WTC11 (cell line): ENCODE results near the gene ADAMTS9. TPM values are rescaled to one million over a fixed set of nuclear protein-coding genes. Genes with fewer than 3 reads are reported as not detected.
A peak's percentile ranks its signal among the peaks of the same experiment; 100 is the strongest.

Experiments used
- ATAC-seq: fragments of 200-7000 bp; cut with Tn5 transposase; 2 replicates; pipeline ENCODE4 v1.10.0; 2021; ENCODE audit warnings: mild to moderate bottlenecking, moderate library complexity
- CTCF ChIA-PET: fragments of 300-600 bp; sonication (Branson Sonifier 250); formaldehyde crosslinking; loops from one replicate; lab custom pipeline; 2021; ENCODE audit warnings: antibody characterized with exemption; lab: Charles Lee
- POLR2A ChIA-PET: fragments of 350-600 bp; sonication (Branson Sonifier 250); formaldehyde crosslinking; loops from one replicate; lab custom pipeline; 2021; ENCODE audit warnings: antibody characterized with exemption; lab: Charles Lee
- DNase-seq: peaks from one replicate; pipeline ENCODE4 v3.0.0; 2021; ENCODE audit warnings: low spot score
- H3K27ac Mint-ChIP-seq: 2 replicates; pipeline ENCODE4 v1.8.0; 2021; ENCODE audit warnings: mixed read lengths
- H3K27me3 Mint-ChIP-seq: 2 replicates; pipeline ENCODE4 v1.8.0; 2021; ENCODE audit warnings: low read depth, mild to moderate bottlenecking, moderate library complexity, mixed read lengths
- H3K36me3 Mint-ChIP-seq: 2 replicates; pipeline ENCODE4 v1.8.0; 2021; ENCODE audit warnings: mixed read lengths
- H3K4me1 Mint-ChIP-seq: 2 replicates; pipeline ENCODE4 v1.8.0; 2022; ENCODE audit warnings: mixed read lengths
- H3K4me3 Mint-ChIP-seq: 2 replicates; pipeline ENCODE4 v1.8.0; 2021; ENCODE audit warnings: mild to moderate bottlenecking, moderate library complexity, mixed read lengths
- H3K9me3 Mint-ChIP-seq: 2 replicates; pipeline ENCODE4 v1.8.0; 2021; ENCODE audit warnings: mixed read lengths
- ATF1 ChIP-seq: sonication (generic); formaldehyde crosslinking; IDR thresholded peaks from 2 replicates; pipeline ENCODE4 v1.8.1; 2023; ENCODE audit warnings: mild to moderate bottlenecking, moderate library complexity, missing genetic modification reagents
- ATF2 ChIP-seq: sonication (generic); formaldehyde crosslinking; IDR thresholded peaks from 2 replicates; pipeline ENCODE4 v1.8.1; 2022; ENCODE audit warnings: low read depth, missing genetic modification reagents, borderline replicate concordance
- ELF4 ChIP-seq: sonication (generic); formaldehyde crosslinking; IDR thresholded peaks from 2 replicates; pipeline ENCODE4 v1.8.1; 2022; ENCODE audit warnings: low read depth, mild to moderate bottlenecking, moderate library complexity, missing genetic modification reagents
- FOXP1 ChIP-seq: sonication (generic); formaldehyde crosslinking; IDR thresholded peaks from 2 replicates; pipeline ENCODE4 v1.8.0; 2022; ENCODE audit warnings: missing genetic modification reagents, mild to moderate bottlenecking, moderate library complexity, borderline replicate concordance
- GRHL2 ChIP-seq: fragments of 250-450 bp; sonication (Bioruptor Pico); IDR thresholded peaks from 2 replicates; pipeline ENCODE4 v1.8.0; 2022; ENCODE audit warnings: mild to moderate bottlenecking, moderate library complexity; ENCODE audit not compliant: insufficient replicate concordance, severe bottlenecking
- IRF2 ChIP-seq: sonication (generic); formaldehyde crosslinking; IDR thresholded peaks from 2 replicates; pipeline ENCODE4 v1.8.0; 2022; ENCODE audit warnings: low read depth, missing genetic modification reagents, borderline replicate concordance
- KAT7 ChIP-seq: sonication (generic); formaldehyde crosslinking; IDR thresholded peaks from 2 replicates; pipeline ENCODE4 v1.8.1; 2023; ENCODE audit warnings: missing genetic modification reagents, mild to moderate bottlenecking, borderline replicate concordance
- NFATC4 ChIP-seq: fragments of 250-450 bp; sonication (Bioruptor Pico); IDR thresholded peaks from 2 replicates; pipeline ENCODE4 v1.9.0; 2021; ENCODE audit warnings: mild to moderate bottlenecking
- NR1H2 ChIP-seq: sonication (generic); formaldehyde crosslinking; IDR thresholded peaks from 2 replicates; pipeline ENCODE4 v1.9.0; 2021; ENCODE audit warnings: mild to moderate bottlenecking, moderate library complexity, missing genetic modification reagents
- OVOL2 ChIP-seq: fragments of 250-450 bp; sonication (Bioruptor Pico); IDR thresholded peaks from 2 replicates; pipeline ENCODE4 v1.9.0; 2021; ENCODE audit warnings: mild to moderate bottlenecking, borderline replicate concordance
- RELA ChIP-seq: sonication (generic); formaldehyde crosslinking; IDR thresholded peaks from 2 replicates; pipeline ENCODE4 v1.8.1; 2022; ENCODE audit warnings: missing genetic modification reagents, mild to moderate bottlenecking, borderline replicate concordance
- SMAD4 ChIP-seq: sonication (generic); formaldehyde crosslinking; IDR thresholded peaks from 2 replicates; pipeline ENCODE4 v1.8.0; 2022; ENCODE audit warnings: mild to moderate bottlenecking, missing genetic modification reagents
- SP1 ChIP-seq: sonication (generic); formaldehyde crosslinking; conservative IDR thresholded peaks from 2 replicates; pipeline ENCODE4 v1.8.1; 2022; ENCODE audit warnings: missing genetic modification reagents
- TEAD1 ChIP-seq: sonication (generic); formaldehyde crosslinking; IDR thresholded peaks from 2 replicates; pipeline ENCODE4 v1.8.0; 2022; ENCODE audit warnings: mild to moderate bottlenecking, missing genetic modification reagents
- ZNF263 ChIP-seq: sonication (generic); formaldehyde crosslinking; IDR thresholded peaks from 2 replicates; pipeline ENCODE4 v1.8.1; 2022; ENCODE audit warnings: low read depth, mild to moderate bottlenecking, moderate library complexity, missing genetic modification reagents
- ZNF416 ChIP-seq: fragments of 250-450 bp; sonication (Bioruptor Pico); IDR thresholded peaks from 2 replicates; pipeline ENCODE4 v1.9.0; 2021; ENCODE audit warnings: mild to moderate bottlenecking, inconsistent platforms
- total RNA-seq: library from RNA; stranded (reverse); gene quantifications from 3 replicates; pipeline ENCODE4 v1.2.3, GENCODE V29; 2021
- TF ChIP-seq, protein P1 (sequence below): sonication (generic); formaldehyde crosslinking; IDR thresholded peaks from 2 replicates; pipeline ENCODE4 v1.8.1; 2023; ENCODE audit warnings: mild to moderate bottlenecking, missing genetic modification reagents, moderate library complexity
- TF ChIP-seq, protein P2 (sequence below): fragments of 200-600 bp; IDR thresholded peaks from 2 replicates; pipeline ENCODE4 v1.8.0; 2022; ENCODE audit warnings: antibody characterized with exemption
- TF ChIP-seq, protein P3 (sequence below): sonication (generic); formaldehyde crosslinking; IDR thresholded peaks from 2 replicates; pipeline ENCODE4 v1.8.0; 2023; ENCODE audit warnings: missing genetic modification reagents
- TF ChIP-seq, protein P4 (sequence below): sonication (generic); formaldehyde crosslinking; IDR thresholded peaks from 2 replicates; pipeline ENCODE4 v1.8.0; 2022; ENCODE audit warnings: mild to moderate bottlenecking, missing genetic modification reagents

ADAMTS9 gene
- total RNA-seq, 1 experiment from 2014 or later = 3.1 TPM

DNA sequence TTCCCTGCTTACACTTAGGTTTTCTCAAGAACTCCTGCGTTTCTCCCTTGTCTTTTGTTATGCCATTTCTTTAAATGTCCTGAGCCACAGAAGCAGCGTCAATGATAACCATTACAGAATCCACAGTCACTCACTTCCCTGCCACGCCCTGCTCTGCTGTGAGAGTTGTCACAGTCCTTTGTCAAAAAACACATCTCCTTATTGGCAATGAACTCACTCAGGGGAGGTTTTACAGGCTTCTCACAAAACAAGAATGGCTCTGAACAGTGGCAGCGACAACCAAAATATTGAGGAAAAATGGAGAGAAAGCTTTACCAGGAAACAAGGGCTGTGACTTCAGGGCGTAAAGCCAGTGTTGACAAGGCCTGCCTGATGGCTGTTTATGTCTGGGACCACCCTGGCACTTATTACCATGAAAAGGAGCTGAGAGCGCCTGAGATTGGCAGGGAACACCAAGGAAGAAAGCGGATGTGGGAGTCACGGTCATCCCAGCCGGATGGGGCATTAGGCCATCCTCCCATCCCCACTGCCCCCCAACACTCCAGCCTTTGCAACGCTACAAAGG lies 111.5 kb downstream of the ADAMTS9 start:
- POLR2A ChIA-PET = no interaction called here
- no peak for TF ChIP-seq ELF4
- no peak for TF ChIP-seq GRHL2 (CRISPR knock-in tag)
- TF ChIP-seq ATF1 (CRISPR knock-in tag) = no peak
- no peak for TF ChIP-seq TEAD1 (CRISPR knock-in tag)
- no peak for TF ChIP-seq ZNF416 (CRISPR knock-in tag)
- TF ChIP-seq, protein P1, sequence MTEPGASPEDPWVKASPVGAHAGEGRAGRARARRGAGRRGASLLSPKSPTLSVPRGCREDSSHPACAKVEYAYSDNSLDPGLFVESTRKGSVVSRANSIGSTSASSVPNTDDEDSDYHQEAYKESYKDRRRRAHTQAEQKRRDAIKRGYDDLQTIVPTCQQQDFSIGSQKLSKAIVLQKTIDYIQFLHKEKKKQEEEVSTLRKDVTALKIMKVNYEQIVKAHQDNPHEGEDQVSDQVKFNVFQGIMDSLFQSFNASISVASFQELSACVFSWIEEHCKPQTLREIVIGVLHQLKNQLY (CRISPR knock-in tag) = no peak
- no peak for TF ChIP-seq SMAD4 (CRISPR knock-in tag)
- TF ChIP-seq SP1 (CRISPR knock-in tag) = no peak
- Mint-ChIP-seq H3K27ac (no peak overlapping the region), H3K4me1 (peaks cover 31% of the 10 kb centered on the region), H3K4me3 (no peak overlapping the region), H3K9me3 (no peaks in the 10 kb centered on the region), H3K27me3 (no peaks in the 10 kb centered on the region; the same call in 1 of the 2 replicates), H3K36me3 (no peaks in the 10 kb centered on the region)
- DNase-seq (no peak), ATAC-seq (no peak)
- CTCF ChIA-PET = interaction anchor here (0.6 to 3.2 kb wide), 14 partner anchors 9 to 143 kb away, joined by 3 to 29 read pairs (median 4); no protein-coding TSS in a partner anchor

DNA sequence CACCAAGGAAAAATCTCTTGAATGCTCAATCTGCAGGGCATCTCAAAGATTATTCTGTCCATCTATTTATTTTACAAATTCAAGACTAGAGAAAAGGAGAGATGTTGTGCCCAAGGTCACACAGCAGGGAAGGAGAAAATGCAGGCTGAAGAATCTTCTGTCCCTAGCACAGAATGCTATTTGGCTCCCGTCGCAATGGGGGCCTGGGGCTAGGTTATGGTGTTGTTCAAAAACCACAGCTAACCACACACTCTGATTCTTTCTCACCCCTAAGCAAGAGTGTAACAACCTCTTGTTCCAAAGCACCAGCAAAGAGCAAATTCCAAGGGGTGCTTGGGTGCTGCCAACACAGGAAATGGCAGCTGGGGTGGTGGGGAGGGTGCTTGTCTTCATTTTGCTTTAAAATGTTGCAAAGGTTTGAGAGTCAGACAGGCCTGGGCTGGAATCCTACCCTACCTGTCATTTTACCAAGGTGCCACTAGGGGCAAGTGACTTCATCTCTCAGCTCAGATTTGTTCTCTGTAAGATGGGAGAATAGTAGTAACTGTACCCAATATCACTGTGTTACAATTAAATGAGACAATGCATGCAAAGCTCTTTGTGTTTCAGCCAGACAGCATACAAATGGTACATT lies 112.5 kb downstream of the ADAMTS9 start:
- DNase-seq = peak; percentile 24
- CTCF ChIA-PET = interaction anchor here (0.5 to 3.2 kb wide), 21 partner anchors 8 to 451 kb away, joined by 3 to 29 read pairs (median 4); no protein-coding TSS in a partner anchor
- no peaks in the 10 kb centered on the region; the same call in 1 of the 2 replicates for H3K27me3 Mint-ChIP-seq
- peak; percentile 94 for ATAC-seq
- H3K4me1 Mint-ChIP-seq = peaks cover 31% of the 10 kb centered on the region
- no peaks in the 10 kb centered on the region for H3K9me3 Mint-ChIP-seq
- no peak overlapping the region for H3K27ac Mint-ChIP-seq
- no peaks in the 10 kb centered on the region for H3K36me3 Mint-ChIP-seq
- no peak overlapping the region for H3K4me3 Mint-ChIP-seq
- TF ChIP-seq FOXP1 (CRISPR knock-in tag) (no peak), ELF4 (no peak), OVOL2 (CRISPR knock-in tag) (no peak), KAT7 (no peak)
- TF ChIP-seq, protein P2, sequence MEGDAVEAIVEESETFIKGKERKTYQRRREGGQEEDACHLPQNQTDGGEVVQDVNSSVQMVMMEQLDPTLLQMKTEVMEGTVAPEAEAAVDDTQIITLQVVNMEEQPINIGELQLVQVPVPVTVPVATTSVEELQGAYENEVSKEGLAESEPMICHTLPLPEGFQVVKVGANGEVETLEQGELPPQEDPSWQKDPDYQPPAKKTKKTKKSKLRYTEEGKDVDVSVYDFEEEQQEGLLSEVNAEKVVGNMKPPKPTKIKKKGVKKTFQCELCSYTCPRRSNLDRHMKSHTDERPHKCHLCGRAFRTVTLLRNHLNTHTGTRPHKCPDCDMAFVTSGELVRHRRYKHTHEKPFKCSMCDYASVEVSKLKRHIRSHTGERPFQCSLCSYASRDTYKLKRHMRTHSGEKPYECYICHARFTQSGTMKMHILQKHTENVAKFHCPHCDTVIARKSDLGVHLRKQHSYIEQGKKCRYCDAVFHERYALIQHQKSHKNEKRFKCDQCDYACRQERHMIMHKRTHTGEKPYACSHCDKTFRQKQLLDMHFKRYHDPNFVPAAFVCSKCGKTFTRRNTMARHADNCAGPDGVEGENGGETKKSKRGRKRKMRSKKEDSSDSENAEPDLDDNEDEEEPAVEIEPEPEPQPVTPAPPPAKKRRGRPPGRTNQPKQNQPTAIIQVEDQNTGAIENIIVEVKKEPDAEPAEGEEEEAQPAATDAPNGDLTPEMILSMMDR = peak; percentile 77
- POLR2A ChIA-PET = no interaction called here

DNA sequence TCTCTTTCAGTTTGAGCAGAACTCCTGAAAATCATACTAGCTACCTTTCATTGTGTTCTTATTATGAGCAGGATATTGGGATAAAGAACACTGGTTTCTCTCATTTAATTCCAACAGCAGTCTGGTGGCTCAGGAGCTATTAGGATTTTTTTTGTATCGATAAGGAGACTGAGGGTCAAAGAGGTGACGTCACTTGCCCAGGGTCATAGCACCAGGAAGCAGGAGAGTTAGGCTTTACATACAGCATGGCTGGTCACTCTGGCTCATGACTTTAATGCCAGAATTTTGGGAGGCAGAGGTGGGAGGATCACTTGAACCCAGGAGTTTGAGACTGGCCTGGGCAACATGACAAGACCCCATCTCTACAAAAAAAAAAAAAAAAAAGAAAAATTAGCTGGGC lies 113.6 kb downstream of the ADAMTS9 start:
- no peak overlapping the region for H3K27ac Mint-ChIP-seq
- ATAC-seq = no peak
- H3K9me3 Mint-ChIP-seq = no peaks in the 10 kb centered on the region
- ChIA-PET CTCF (interaction anchor here (0.6 to 3.2 kb wide), 8 partner anchors 10 to 452 kb away, joined by 3 to 29 read pairs (median 5); no protein-coding TSS in a partner anchor), POLR2A (no interaction called here)
- TF ChIP-seq SP1 (CRISPR knock-in tag) (no peak), IRF2 (CRISPR knock-in tag) (no peak), FOXP1 (CRISPR knock-in tag) (no peak), NR1H2 (CRISPR knock-in tag) (no peak), NFATC4 (CRISPR knock-in tag) (no peak), RELA (no peak), SMAD4 (CRISPR knock-in tag) (no peak), ATF2 (CRISPR knock-in tag) (no peak), ZNF263 (CRISPR knock-in tag) (no peak)
- TF ChIP-seq, protein P3, sequence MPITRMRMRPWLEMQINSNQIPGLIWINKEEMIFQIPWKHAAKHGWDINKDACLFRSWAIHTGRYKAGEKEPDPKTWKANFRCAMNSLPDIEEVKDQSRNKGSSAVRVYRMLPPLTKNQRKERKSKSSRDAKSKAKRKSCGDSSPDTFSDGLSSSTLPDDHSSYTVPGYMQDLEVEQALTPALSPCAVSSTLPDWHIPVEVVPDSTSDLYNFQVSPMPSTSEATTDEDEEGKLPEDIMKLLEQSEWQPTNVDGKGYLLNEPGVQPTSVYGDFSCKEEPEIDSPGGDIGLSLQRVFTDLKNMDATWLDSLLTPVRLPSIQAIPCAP (CRISPR knock-in tag) = no peak
- TF ChIP-seq, protein P4, sequence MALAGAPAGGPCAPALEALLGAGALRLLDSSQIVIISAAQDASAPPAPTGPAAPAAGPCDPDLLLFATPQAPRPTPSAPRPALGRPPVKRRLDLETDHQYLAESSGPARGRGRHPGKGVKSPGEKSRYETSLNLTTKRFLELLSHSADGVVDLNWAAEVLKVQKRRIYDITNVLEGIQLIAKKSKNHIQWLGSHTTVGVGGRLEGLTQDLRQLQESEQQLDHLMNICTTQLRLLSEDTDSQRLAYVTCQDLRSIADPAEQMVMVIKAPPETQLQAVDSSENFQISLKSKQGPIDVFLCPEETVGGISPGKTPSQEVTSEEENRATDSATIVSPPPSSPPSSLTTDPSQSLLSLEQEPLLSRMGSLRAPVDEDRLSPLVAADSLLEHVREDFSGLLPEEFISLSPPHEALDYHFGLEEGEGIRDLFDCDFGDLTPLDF (CRISPR knock-in tag) = no peak
- H3K4me3 Mint-ChIP-seq = no peak overlapping the region
- H3K4me1 Mint-ChIP-seq = peaks cover 31% of the 10 kb centered on the region
- no peaks in the 10 kb centered on the region for H3K36me3 Mint-ChIP-seq
- no peaks in the 10 kb centered on the region; the same call in 1 of the 2 replicates for H3K27me3 Mint-ChIP-seq
- no peak for DNase-seq
